BLaER1 treated with 17β-estradiol and CSF1 and Interleukin-3, amounts not matched to agents 10 nM and 100 nM (cell line): ENCODE data around the gene NARF.

ENCODE experiments used
- H3K27ac ChIP-seq, 11 experiments: shearing (Covaris generic); formaldehyde crosslinking; 2 replicates each; pipeline ENCODE4 v1.8.1; 2022
- H3K27me3 ChIP-seq, 11 experiments: shearing (Covaris generic); formaldehyde crosslinking; 2 replicates each; pipeline ENCODE4 v1.8.1; 2022
- H3K36me3 ChIP-seq, 11 experiments: shearing (Covaris generic); formaldehyde crosslinking; 2 replicates each; pipeline ENCODE4 v1.8.1; 2022
- H3K4me1 ChIP-seq, 10 experiments: shearing (Covaris generic); formaldehyde crosslinking; 2 replicates each; pipeline ENCODE4 v1.8.1; 2022
- H3K4me2 ChIP-seq, 11 experiments: shearing (Covaris generic); formaldehyde crosslinking; 2 replicates each; pipeline ENCODE4 v1.8.1; 2022
- H3K4me3 ChIP-seq, 10 experiments: shearing (Covaris generic); formaldehyde crosslinking; 2 replicates each; pipeline ENCODE4 v1.8.1; 2022
- H3K9ac ChIP-seq, 11 experiments: shearing (Covaris generic); formaldehyde crosslinking; 2 replicates each; pipeline ENCODE4 v1.8.1; 2022
- H3K9me3 ChIP-seq, 11 experiments: shearing (Covaris generic); formaldehyde crosslinking; replicated peaks in 1 of 11; 2 replicates each; pipeline ENCODE4 v1.8.1; 2022
- H4K20me1 ChIP-seq, 11 experiments: shearing (Covaris generic); formaldehyde crosslinking; 2 replicates each; pipeline ENCODE4 v1.8.1; 2022
- Cebpa-rat ChIP-seq, 11 experiments: shearing (Covaris generic); IDR thresholded peaks; 2 replicates each; pipeline ENCODE4 v1.8.1; 2022

Gene NARF

GRCh38 chr17:82491533-82491932, 33.0 kb downstream of the NARF start:
- no peaks in the 10 kb centered on the region for H3K9me3 ChIP-seq
- H3K27ac ChIP-seq, result peak overlapping the region in 2 of 11 experiments; percentile 33 to 56; a peak in 3 of 22 replicates
- H4K20me1 ChIP-seq, result peaks cover 0 to 24% (median 0%) of the 10 kb centered on the region in 11 experiments; a peak in 7 of 22 replicates
- H3K4me2 ChIP-seq, result peak overlapping the region in 5 of 11 experiments; percentile 75 to 86 (median 81); a peak in 9 of 22 replicates
- peak overlapping the region in 3 of 11 experiments; percentile 6 to 34 (median 23); a peak in 2 of 22 replicates for H3K9ac ChIP-seq
- no peaks in the 10 kb centered on the region for H3K27me3 ChIP-seq
- no peak for TF ChIP-seq Cebpa-rat (IDR thresholded peaks at IDR 0.05)
- peaks cover 13 to 72% (median 54%) of the 10 kb centered on the region in 10 experiments for H3K4me1 ChIP-seq
- peaks cover 29 to 36% (median 32%) of the 10 kb centered on the region in 11 experiments for H3K36me3 ChIP-seq
- H3K4me3 ChIP-seq, result no peak overlapping the region

GRCh38 chr17:82492643-82493225, 34.2 kb downstream of the NARF start:
- H3K27ac ChIP-seq, result no peak overlapping the region
- no peak for TF ChIP-seq Cebpa-rat (IDR thresholded peaks at IDR 0.05)

DNA sequence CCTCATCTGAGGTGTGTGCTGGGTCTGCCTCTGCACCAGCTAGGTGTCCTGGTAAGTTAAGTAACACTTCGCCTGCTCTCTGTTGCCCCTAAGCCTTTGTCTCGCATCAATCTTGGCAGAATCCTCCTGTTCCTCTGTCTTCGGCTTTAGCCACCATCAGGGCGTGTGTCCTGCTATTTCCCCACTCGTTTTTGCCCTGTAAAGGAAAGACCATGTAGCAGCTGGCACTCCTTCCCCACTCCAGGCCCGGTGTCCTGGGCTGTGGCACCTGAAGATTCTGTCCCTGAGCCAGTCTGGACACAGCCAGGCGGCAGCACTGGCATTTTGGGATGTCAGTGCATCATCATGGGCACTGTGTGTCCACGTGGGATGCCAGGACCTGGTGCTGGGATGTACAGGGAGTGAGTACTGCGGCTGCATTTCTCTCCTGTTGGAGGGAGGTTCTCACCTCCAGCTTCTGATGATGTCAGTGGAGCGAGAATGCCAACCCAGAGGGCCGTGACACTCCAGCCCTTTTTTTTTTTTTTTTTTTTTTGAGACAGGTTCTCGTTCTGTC, 34.8 kb downstream of the NARF start:
- no peak for TF ChIP-seq Cebpa-rat (IDR thresholded peaks at IDR 0.05)
- H3K27me3 ChIP-seq, result no peaks in the 10 kb centered on the region
- peaks cover 12 to 19% (median 14%) of the 10 kb centered on the region in 11 experiments for H3K36me3 ChIP-seq
- H3K9ac ChIP-seq, result peak overlapping the region in 3 of 11 experiments; percentile 14 to 24 (median 23); a peak in 2 of 22 replicates
- H3K4me1 ChIP-seq, result peaks cover 20 to 85% (median 67%) of the 10 kb centered on the region in 10 experiments
- no peak overlapping the region for H3K27ac ChIP-seq
- peaks cover 0 to 24% (median 0%) of the 10 kb centered on the region in 11 experiments; a peak in 6 of 22 replicates for H4K20me1 ChIP-seq
- no peak overlapping the region for H3K4me3 ChIP-seq
- H3K4me2 ChIP-seq, result peak overlapping the region in 3 of 11 experiments; percentile 10 to 48 (median 42); a peak in 3 of 22 replicates
- no peaks in the 10 kb centered on the region for H3K9me3 ChIP-seq

More at GRCh38 chr17:82492643-82493225, 34.2 kb downstream of the NARF start:
- Histone ChIP-seq H3K9me3 (no peaks in the 10 kb centered on the region), H3K36me3 (peaks cover 17 to 25% (median 20%) of the 10 kb centered on the region in 11 experiments), H3K9ac (peak overlapping the region in 6 of 11 experiments; percentile 2 to 24 (median 12); a peak in 2 of 22 replicates), H3K4me1 (peaks cover 16 to 79% (median 62%) of the 10 kb centered on the region in 10 experiments), H3K4me2 (0 out of 22 replicates have a peak overlapping the region, but pooled peaks of 1 of the 11 experiments have one; percentile 10), H3K4me3 (no peak overlapping the region), H3K27me3 (no peaks in the 10 kb centered on the region), H4K20me1 (peaks cover 0 to 24% (median 0%) of the 10 kb centered on the region in 11 experiments; a peak in 6 of 22 replicates)

GRCh38 chr17:82494236-82495055, 35.9 kb downstream of the NARF start:
- no peak for TF ChIP-seq Cebpa-rat (IDR thresholded peaks at IDR 0.05)
- Histone ChIP-seq H3K27ac (peak overlapping the region in 8 of 11 experiments; percentile 0 to 53 (median 42); a peak in 12 of 22 replicates), H3K4me1 (peaks cover 31 to 89% (median 72%) of the 10 kb centered on the region in 10 experiments), H3K36me3 (peaks cover under 1 to 8% (median 2%) of the 10 kb centered on the region in 11 experiments; a peak in 15 of 22 replicates), H3K27me3 (no peaks in the 10 kb centered on the region), H4K20me1 (peaks cover 0 to 14% (median 0%) of the 10 kb centered on the region in 11 experiments; a peak in 6 of 22 replicates), H3K9ac (peak overlapping the region in 7 of 11 experiments; percentile 12 to 42 (median 29); a peak in 6 of 22 replicates), H3K4me2 (peak overlapping the region in 10 of 11 experiments; percentile 24 to 80 (median 44); a peak in 16 of 22 replicates), H3K4me3 (peak overlapping the region in 4 of 10 experiments; percentile 24 to 54 (median 40); a peak in 4 of 20 replicates), H3K9me3 (no peaks in the 10 kb centered on the region)

GRCh38 chr17:82495844-82496528, 37.4 kb downstream of the NARF start:
- Histone ChIP-seq H3K9me3 (no peaks in the 10 kb centered on the region), H3K4me2 (peak overlapping the region; percentile 18 to 100 (median 89); a peak in 20 of 22 replicates), H3K4me1 (peaks cover 36 to 85% (median 66%) of the 10 kb centered on the region in 10 experiments), H3K9ac (peak overlapping the region in 2 of 11 experiments; percentile 38 to 81; a peak in 3 of 22 replicates), H3K36me3 (no peaks in the 10 kb centered on the region), H4K20me1 (peaks cover 0 to 8% (median 0%) of the 10 kb centered on the region in 11 experiments; a peak in 4 of 22 replicates), H3K27ac (peak overlapping the region in 7 of 11 experiments; percentile 12 to 76 (median 35); a peak in 6 of 22 replicates), H3K4me3 (peak overlapping the region in 2 of 10 experiments; percentile 62 to 73; a peak in 3 of 20 replicates), H3K27me3 (no peaks in the 10 kb centered on the region)
- TF ChIP-seq Cebpa-rat (IDR thresholded peaks at IDR 0.05), result no peak

GRCh38 chr17:82496529-82497434, 38.2 kb downstream of the NARF start:
- Histone ChIP-seq H3K4me3 (peak overlapping the region; percentile 51 to 73 (median 60)), H3K27ac (peak overlapping the region; percentile 24 to 81 (median 68); a peak in 19 of 22 replicates), H4K20me1 (peaks cover 0 to 7% (median 0%) of the 10 kb centered on the region in 11 experiments; a peak in 2 of 22 replicates), H3K9me3 (no peaks in the 10 kb centered on the region), H3K9ac (peak overlapping the region; percentile 54 to 81 (median 75); a peak in 21 of 22 replicates), H3K27me3 (no peaks in the 10 kb centered on the region), H3K4me2 (peak overlapping the region; percentile 55 to 100 (median 89)), H3K36me3 (no peaks in the 10 kb centered on the region), H3K4me1 (peaks cover 36 to 84% (median 66%) of the 10 kb centered on the region in 10 experiments)
- no peak for TF ChIP-seq Cebpa-rat (IDR thresholded peaks at IDR 0.05)
